ENCODE data around the gene TAGLN2.

Gene TAGLN2

DNA sequence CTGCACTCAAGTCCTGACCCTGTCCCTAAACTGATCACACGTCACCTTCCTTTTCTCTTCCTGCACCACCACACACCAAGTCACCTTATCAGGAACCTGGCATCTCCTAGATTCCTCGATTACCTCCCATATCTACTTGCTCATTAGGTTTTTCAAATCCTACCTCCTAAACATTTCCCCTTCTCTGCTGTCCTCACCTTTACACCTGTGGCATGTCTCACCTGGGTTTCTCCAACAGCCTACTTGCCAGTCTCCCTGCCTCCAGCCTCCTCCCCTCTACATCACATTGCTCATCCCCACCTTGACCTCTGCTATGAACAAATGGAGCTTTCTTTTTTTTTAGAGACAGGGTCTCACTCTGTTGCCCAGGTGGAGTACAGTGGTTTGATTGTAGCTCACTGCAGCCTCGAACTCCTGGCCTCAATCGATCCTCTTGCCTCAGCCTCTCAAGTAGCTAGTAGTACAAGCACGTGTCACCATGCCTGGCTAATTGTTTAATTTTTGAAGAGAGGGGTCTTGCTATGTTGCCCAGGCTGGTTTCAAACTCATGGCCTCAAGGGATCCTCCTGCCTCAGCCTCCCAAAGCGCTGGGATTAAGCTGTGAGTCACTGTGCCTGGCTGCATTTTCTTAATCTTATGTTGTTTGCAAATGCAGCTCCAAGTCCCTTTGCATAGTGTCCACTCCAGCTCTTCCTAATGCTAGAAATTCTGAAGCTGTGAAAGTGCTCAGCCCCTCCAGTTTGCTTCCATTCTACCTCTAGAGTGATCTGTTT is 13.8 kb upstream of the TAGLN2 start:
- H3K4me1 ChIP-seq (ENCODE audit: control insufficient read depth, insufficient read depth, low read length), result peaks cover 13% of the 10 kb centered on the region
- H3K27me3 ChIP-seq (ENCODE audit: control insufficient read depth, insufficient read depth, low read length), result no peaks in the 10 kb centered on the region
- no peaks in the 10 kb centered on the region for H3K9me3 ChIP-seq (ENCODE audit: control insufficient read depth, insufficient read depth, low read length)
- H3K9ac ChIP-seq (ENCODE audit: low read depth, low read length), result no peak overlapping the region
- H3K36me3 ChIP-seq (ENCODE audit: control insufficient read depth, insufficient read depth, low read length), result peaks cover 7% of the 10 kb centered on the region
- no peak overlapping the region for H3K4me3 ChIP-seq (ENCODE audit: low read depth, low read length)

DNA sequence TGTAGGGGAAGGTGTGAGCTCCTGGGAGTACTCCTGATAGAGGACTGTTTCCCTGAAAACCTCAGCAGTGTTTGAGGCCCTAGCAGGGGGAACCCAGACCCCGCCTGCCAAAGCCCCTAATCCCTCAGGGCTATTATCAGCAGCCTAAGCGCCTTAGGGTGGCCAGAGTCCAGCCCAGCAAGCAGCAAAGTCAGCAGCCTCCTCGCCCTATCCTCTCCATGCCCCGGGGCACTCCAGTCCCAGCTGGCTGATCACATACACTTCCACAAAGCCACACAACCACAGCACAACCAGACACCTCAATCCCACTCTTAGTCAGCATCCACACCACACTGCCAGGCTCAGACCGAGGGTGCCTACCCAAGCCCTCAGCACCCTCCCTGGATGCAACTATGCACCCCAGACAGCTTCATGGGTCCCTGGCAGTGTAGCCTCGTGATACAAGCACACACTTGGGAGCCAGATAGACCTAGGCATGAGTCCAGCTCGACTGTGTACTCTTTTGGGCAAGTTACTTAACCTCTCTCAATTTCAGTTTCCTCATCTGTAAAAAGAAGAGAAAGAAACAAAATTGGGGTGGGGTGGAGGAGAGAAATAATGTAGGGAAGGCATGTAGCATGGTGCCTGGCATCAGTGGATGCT is 13.0 kb upstream of the TAGLN2 start:
- Histone ChIP-seq H3K4me1 (ENCODE audit: control insufficient read depth, insufficient read depth, low read length) (peaks cover 13% of the 10 kb centered on the region), H3K9me3 (ENCODE audit: control insufficient read depth, insufficient read depth, low read length) (no peaks in the 10 kb centered on the region), H3K9ac (ENCODE audit: low read depth, low read length) (no peak overlapping the region), H3K27me3 (ENCODE audit: control insufficient read depth, insufficient read depth, low read length) (no peaks in the 10 kb centered on the region), H3K36me3 (ENCODE audit: control insufficient read depth, insufficient read depth, low read length) (peaks cover 8% of the 10 kb centered on the region), H3K4me3 (ENCODE audit: low read depth, low read length) (no peak overlapping the region)

DNA sequence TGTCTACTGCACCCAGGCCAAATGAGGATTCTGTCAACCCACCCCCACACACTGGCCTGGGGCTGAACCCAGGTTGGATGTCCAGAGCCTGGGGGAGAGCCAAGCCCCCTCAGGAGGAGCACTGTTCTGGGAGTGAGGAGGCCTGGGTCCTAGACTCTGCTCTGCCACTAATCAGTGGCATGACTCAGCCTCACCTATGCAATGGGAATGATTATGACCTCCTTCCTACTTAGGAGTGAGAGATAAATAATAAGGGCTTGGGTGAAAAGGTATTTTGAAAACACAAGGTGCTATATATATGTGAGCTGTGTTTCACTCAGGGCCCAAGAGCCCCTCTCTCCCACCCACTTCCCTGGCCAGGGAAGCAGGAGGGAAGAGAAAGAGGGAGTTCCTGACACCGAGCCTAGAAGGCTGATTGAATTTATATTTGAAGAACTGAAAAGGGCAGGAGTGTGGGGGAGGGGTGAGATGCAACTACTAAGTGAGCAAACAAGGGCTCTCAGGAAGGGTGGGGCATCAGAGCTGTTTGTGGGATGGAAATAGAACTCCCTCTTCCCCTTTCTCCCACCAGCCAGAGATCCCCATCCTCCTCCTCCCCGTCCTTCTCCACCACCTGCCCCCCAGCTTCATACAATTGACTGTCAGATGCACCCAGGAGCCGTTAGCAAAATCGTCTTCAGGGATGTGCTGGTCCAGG is 11.9 kb upstream of the TAGLN2 start:
- Histone ChIP-seq H3K9me3 (ENCODE audit: control insufficient read depth, insufficient read depth, low read length) (no peaks in the 10 kb centered on the region), H3K4me1 (ENCODE audit: control insufficient read depth, insufficient read depth, low read length) (peaks cover 13% of the 10 kb centered on the region), H3K4me3 (ENCODE audit: low read depth, low read length) (peak overlapping the region; percentile 18), H3K9ac (ENCODE audit: low read depth, low read length) (no peak overlapping the region), H3K27me3 (ENCODE audit: control insufficient read depth, insufficient read depth, low read length) (no peaks in the 10 kb centered on the region), H3K36me3 (ENCODE audit: control insufficient read depth, insufficient read depth, low read length) (peaks cover 8% of the 10 kb centered on the region)

DNA sequence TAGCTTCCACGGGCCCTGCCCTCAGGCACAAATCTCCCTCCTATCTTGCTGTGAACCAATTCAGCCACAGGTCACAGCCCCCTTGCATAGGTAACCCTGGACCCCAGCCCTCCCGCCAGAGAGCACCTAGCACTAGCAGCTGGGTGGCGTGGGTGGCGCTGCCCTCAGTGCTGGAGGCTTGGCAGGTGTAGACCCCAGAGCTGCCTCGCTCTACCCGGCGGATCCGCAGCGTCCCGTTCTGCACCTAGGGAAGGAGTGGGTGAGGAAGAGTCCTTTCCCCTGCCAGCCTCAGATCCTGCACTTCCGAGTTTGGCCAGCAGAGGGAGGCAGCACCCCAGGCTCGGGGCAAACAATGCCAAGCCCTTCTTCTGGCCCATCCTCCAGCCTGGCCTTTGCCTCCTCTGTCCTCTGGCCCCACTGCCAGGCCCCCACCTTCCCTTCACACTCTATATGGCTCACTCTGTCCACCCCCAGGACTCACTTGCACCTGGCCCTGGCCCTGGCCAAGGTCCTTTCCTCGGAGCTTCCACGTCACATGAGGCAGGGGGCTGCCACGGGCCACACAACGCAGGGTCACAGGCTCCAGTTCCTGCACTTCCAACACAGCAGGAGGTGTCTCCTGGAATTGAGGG is 11.1 kb upstream of the TAGLN2 start:
- Histone ChIP-seq H3K27me3 (ENCODE audit: control insufficient read depth, insufficient read depth, low read length) (no peaks in the 10 kb centered on the region), H3K9ac (ENCODE audit: low read depth, low read length) (no peak overlapping the region), H3K9me3 (ENCODE audit: control insufficient read depth, insufficient read depth, low read length) (no peaks in the 10 kb centered on the region), H3K4me1 (ENCODE audit: control insufficient read depth, insufficient read depth, low read length) (peaks cover 13% of the 10 kb centered on the region), H3K4me3 (ENCODE audit: low read depth, low read length) (peak overlapping the region; percentile 18), H3K36me3 (ENCODE audit: control insufficient read depth, insufficient read depth, low read length) (peaks cover 11% of the 10 kb centered on the region)

DNA sequence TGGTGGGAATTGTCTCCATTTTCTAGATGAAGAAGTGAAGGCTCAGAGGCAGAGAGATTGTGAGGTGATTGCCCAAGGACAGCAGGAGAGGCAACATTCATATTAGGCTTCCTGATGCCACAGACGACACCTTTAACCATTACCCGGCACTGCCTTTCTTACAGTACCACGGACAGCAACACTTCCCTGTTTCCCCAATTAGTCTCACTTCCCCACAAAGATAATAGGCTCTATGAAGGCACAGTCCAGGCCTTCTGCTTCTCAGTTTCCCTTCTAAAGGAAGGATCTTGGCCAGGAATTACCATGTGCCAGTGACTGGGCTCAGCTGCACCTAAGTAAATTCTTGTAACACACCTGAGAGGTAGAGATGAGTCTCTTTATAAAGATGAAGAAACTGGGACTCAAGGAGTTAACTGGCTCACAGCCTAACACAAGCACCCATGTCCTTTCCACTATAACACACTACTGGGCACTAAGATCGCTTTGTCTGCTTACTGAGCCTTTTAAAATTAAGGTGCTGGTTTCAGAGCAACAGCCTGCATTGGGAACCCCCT is 10.5 kb upstream of the TAGLN2 start:
- no peak overlapping the region for H3K9ac ChIP-seq (ENCODE audit: low read depth, low read length)
- H3K27me3 ChIP-seq (ENCODE audit: control insufficient read depth, insufficient read depth, low read length), result no peaks in the 10 kb centered on the region
- H3K9me3 ChIP-seq (ENCODE audit: control insufficient read depth, insufficient read depth, low read length), result no peaks in the 10 kb centered on the region
- no peak overlapping the region for H3K4me3 ChIP-seq (ENCODE audit: low read depth, low read length)
- peaks cover 11% of the 10 kb centered on the region for H3K36me3 ChIP-seq (ENCODE audit: control insufficient read depth, insufficient read depth, low read length)
- H3K4me1 ChIP-seq (ENCODE audit: control insufficient read depth, insufficient read depth, low read length), result peaks cover 13% of the 10 kb centered on the region

DNA sequence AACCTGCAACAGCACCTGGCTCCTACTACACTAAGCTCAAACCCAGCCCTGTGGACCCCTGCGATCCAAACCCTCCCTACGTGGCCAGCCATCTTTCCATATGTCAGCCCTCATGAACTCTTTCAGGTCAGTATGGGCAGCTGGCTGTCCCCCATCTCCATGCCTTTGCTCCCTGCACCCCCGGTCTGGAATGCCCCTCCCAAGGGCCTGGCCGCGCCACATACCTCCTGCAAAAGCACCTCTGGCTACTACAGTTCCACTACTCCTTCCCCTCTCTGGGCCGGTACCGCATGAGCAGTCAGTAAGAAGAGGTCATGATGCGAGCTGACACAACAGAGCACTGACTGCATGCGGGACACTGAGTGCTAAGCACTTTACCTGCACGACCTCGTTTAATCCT is 10.0 kb upstream of the TAGLN2 start:
- Histone ChIP-seq H3K36me3 (ENCODE audit: control insufficient read depth, insufficient read depth, low read length) (peaks cover 15% of the 10 kb centered on the region), H3K9ac (ENCODE audit: low read depth, low read length) (no peak overlapping the region), H3K27me3 (ENCODE audit: control insufficient read depth, insufficient read depth, low read length) (no peaks in the 10 kb centered on the region)

DNA sequence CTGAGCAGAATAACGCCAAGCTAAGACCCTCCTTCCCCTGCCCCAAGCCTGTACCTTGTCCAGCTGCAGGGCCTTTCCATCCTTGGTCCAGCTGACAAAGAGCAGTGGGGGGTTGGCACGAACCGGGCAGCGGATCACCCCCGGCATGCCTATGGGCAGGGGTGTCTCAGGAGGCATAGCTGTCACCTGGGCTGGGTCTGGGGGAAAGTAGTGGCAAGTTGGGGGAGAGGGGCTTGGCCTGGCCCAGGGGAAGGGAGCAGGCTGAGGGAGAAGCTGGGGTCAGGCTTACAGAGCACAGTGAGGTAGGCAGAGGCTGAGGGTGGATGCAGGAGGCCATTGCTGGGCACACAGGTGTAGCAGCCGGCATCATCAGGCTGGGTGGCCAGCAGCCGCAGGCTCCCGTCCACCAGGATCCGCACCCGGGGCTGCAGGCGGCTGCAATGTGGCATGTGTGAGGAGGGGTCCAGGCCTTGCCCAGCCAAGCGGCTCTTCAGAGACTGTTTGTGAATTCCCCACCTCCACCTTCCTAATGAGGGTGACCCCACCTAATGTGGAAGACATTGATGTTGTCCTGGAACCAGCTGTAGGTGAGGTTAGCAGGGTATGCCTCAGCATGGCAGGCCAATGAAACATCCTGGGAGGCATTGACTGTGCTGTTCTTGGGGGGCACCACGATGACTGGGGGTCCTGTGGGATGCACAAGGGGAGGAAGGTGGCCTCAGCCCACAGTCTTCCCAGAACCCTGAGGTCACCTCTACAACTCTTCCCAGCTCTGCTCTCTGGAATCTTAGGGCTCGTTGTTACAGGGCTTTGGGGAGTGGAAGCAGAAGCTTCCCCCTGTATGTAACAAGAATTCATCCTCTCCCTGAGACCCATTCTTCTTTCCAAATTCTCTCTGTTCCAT is 9.1 kb upstream of the TAGLN2 start:
- H3K9ac ChIP-seq (ENCODE audit: low read depth, low read length), result no peak overlapping the region
- peaks cover 13% of the 10 kb centered on the region for H3K4me1 ChIP-seq (ENCODE audit: control insufficient read depth, insufficient read depth, low read length)
- no peaks in the 10 kb centered on the region for H3K27me3 ChIP-seq (ENCODE audit: control insufficient read depth, insufficient read depth, low read length)
- H3K36me3 ChIP-seq (ENCODE audit: control insufficient read depth, insufficient read depth, low read length), result peaks cover 18% of the 10 kb centered on the region
- no peaks in the 10 kb centered on the region for H3K9me3 ChIP-seq (ENCODE audit: control insufficient read depth, insufficient read depth, low read length)
- H3K4me3 ChIP-seq (ENCODE audit: low read depth, low read length), result no peak overlapping the region

More for the DNA sequence above, 10.0 kb upstream of the TAGLN2 start:
- Histone ChIP-seq H3K4me1 (ENCODE audit: control insufficient read depth, insufficient read depth, low read length) (peaks cover 13% of the 10 kb centered on the region), H3K4me3 (ENCODE audit: low read depth, low read length) (no peak overlapping the region), H3K9me3 (ENCODE audit: control insufficient read depth, insufficient read depth, low read length) (no peaks in the 10 kb centered on the region)

DNA sequence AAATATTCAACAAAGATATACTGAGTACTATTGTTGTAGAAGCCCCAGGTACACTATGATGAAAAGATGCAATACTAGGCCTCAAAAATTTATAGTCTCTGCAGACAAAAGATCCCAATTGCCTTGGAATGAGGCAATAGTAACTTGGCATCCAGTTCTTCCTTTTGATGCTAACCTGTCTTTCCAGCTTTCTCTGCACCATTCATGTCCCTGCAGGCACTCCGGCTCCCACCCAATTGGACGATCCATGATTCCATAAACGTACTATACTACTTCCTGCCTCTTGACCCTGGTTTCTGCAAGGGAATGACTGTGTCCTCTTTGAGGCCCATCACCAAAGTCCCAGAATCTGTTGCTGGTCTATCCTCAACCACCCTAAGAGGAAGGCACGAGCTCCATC is 8.0 kb upstream of the TAGLN2 start:
- no peaks in the 10 kb centered on the region for H3K9me3 ChIP-seq (ENCODE audit: control insufficient read depth, insufficient read depth, low read length)
- H3K36me3 ChIP-seq (ENCODE audit: control insufficient read depth, insufficient read depth, low read length), result peaks cover 18% of the 10 kb centered on the region
- no peak overlapping the region for H3K9ac ChIP-seq (ENCODE audit: low read depth, low read length)
- no peaks in the 10 kb centered on the region for H3K27me3 ChIP-seq (ENCODE audit: control insufficient read depth, insufficient read depth, low read length)
- peaks cover 13% of the 10 kb centered on the region for H3K4me1 ChIP-seq (ENCODE audit: control insufficient read depth, insufficient read depth, low read length)
- no peak overlapping the region for H3K4me3 ChIP-seq (ENCODE audit: low read depth, low read length)

DNA sequence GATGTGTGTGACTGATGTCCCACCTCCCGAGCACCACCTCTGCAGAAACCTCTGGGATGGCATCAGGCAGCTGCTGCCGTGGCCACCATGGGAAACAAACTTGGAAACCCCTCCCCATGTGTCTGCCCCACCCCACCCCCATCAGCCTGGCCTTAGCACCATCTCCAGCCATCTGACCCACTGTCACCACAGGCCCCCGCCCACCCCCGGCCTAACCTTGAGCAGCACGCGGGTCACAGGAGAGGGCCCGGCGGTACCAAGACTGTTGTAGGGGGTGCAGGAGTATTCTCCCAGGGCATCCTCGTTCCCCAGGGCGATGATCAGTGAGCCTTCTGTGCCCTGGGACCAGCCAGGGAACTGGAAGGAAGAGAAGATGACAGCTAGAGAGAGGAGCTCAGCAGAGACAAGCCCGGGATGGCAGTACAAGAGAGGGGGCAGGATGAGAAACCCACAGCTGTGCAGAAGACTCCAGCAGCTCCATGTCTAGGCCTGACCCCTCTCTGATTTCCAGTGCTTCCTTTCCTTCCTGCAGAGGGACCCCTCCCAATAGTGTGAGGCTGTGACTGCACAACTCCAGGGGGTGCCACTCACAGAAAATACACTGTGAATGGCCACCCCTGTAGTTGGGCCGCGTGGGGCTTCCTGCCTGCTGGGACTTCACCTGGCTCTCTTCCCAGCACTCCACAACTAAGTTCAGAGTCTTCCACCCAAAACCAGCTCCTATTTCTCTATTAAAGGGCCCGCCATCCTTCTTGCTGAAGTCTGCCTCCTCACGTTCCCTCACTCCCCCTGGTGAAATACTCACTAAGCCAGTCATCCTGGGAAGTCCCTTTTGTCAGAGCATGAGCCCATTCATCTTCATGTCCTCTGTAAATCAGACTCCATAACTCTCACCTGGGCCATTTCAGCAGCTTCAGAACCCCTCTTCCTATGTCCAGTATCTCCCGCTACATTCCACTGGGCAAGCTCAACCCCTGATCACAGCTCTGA is 7.3 kb upstream of the TAGLN2 start:
- Histone ChIP-seq H3K4me1 (ENCODE audit: control insufficient read depth, insufficient read depth, low read length) (peaks cover 10% of the 10 kb centered on the region), H3K27me3 (ENCODE audit: control insufficient read depth, insufficient read depth, low read length) (no peaks in the 10 kb centered on the region), H3K36me3 (ENCODE audit: control insufficient read depth, insufficient read depth, low read length) (peaks cover 18% of the 10 kb centered on the region), H3K4me3 (ENCODE audit: low read depth, low read length) (no peak overlapping the region), H3K9me3 (ENCODE audit: control insufficient read depth, insufficient read depth, low read length) (no peaks in the 10 kb centered on the region), H3K9ac (ENCODE audit: low read depth, low read length) (no peak overlapping the region)

DNA sequence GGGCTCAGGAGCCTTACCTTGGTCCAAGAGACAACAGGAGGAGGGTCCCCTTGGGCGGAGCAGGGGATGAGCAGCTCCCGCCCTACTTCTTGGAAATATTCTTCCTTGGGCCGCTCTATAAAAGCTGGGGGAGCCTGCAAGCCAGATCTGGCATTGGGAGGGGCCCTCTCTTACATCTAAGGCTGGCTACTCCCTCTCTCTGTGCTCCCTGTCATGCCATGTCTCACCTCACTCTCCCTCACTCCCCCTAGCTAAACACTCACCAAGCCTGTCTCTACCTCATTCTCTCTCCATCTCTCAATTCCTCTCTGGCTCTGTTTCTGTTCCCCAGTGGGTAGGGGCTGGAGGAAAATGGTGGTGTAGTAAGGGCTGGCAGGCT is 6.5 kb upstream of the TAGLN2 start:
- Histone ChIP-seq H3K27me3 (ENCODE audit: control insufficient read depth, insufficient read depth, low read length) (no peaks in the 10 kb centered on the region), H3K4me3 (ENCODE audit: low read depth, low read length) (no peak overlapping the region), H3K4me1 (ENCODE audit: control insufficient read depth, insufficient read depth, low read length) (peaks cover 3% of the 10 kb centered on the region), H3K9me3 (ENCODE audit: control insufficient read depth, insufficient read depth, low read length) (no peaks in the 10 kb centered on the region), H3K9ac (ENCODE audit: low read depth, low read length) (no peak overlapping the region), H3K36me3 (ENCODE audit: control insufficient read depth, insufficient read depth, low read length) (peaks cover 20% of the 10 kb centered on the region)
